Fibroblast of lung (primary cell): ENCODE data around the gene PDP2.

Experiments
- CTCF ChIP-seq, 2 donors: IDR thresholded peaks in 1 of 2; conservative IDR thresholded peaks in 1 of 2; 1 replicate in 1 of 2; 2 replicates in 1 of 2; pipeline ENCODE4 v1.5.1; 2011 to 2012; ENCODE audit warnings: low read length in 2 of 2, control low read depth in 1 of 2, inconsistent platforms in 1 of 2, low read depth in 1 of 2, mild to moderate bottlenecking in 1 of 2
- EZH2 ChIP-seq: IDR thresholded peaks from 2 replicates; pipeline ENCODE4 v1.5.1; 2012; ENCODE audit warnings: low read length, control low read depth, mild to moderate bottlenecking; ENCODE audit errors: missing control alignments

- no peak for TF ChIP-seq EZH2
- TF ChIP-seq CTCF (conservative IDR thresholded peaks at IDR 0.05 in 1 of 2, IDR thresholded peaks at IDR 0.05 in 1 of 2; ENCODE audit: low read depth in 1 of 2, low read length in 2 of 2): no peak
Measured at GRCh38 chr16:66920924-66921680, 40.8 kb downstream of the PDP2 start.
